T-helper 17 cell (primary cell): Measurements from ENCODE around the gene C1QL4. TPM values are rescaled to one million over a fixed set of nuclear protein-coding genes. Genes with fewer than 3 reads are reported as not detected.

Experiments used
- ATAC-seq: fragments of 150-1000 bp; cut with Tn5 transposase; 2 replicates; pipeline ENCODE4 v1.10.0; 2021; ENCODE audit warnings: mild to moderate bottlenecking, moderate library complexity
- DNase-seq, 3 donors: peaks; one replicate each; pipeline versions ENCODE4 v3.0.0 to v3.0.0-alpha.2; 2020 to 2021
- H3K9me3 ChIP-seq: one replicate; pipeline ENCODE4 v1.7.0; 2013; ENCODE audit warnings: low read length, mild to moderate bottlenecking; ENCODE audit not compliant: control insufficient read depth, poor library complexity, severe bottlenecking
- H3K27ac Mint-ChIP-seq: one replicate; pipeline ENCODE4 v1.8.0; 2022; ENCODE audit warnings: mild to moderate bottlenecking, moderate library complexity, mixed read lengths
- H3K27me3 Mint-ChIP-seq: one replicate; pipeline ENCODE4 v1.8.0; 2022; ENCODE audit warnings: mixed read lengths
- H3K36me3 Mint-ChIP-seq: one replicate; pipeline ENCODE4 v1.8.0; 2022; ENCODE audit warnings: low read depth, mixed read lengths
- H3K4me1 Mint-ChIP-seq: one replicate; pipeline ENCODE4 v1.8.0; 2022; ENCODE audit warnings: mild to moderate bottlenecking, mixed read lengths
- H3K4me3 Mint-ChIP-seq: one replicate; pipeline ENCODE4 v1.8.0; 2022; ENCODE audit warnings: mild to moderate bottlenecking, moderate library complexity, mixed read lengths
- total RNA-seq, 4 donors: library from RNA in 2 of 4; stranded (reverse) in 2 of 4; gene quantifications; one replicate each; pipeline ENCODE4 v1.2.3 and lab custom pipeline; 2022 to 2026

C1QL4 gene
- total RNA-seq, 2 donors from 2014 or later: not detected

DNA sequence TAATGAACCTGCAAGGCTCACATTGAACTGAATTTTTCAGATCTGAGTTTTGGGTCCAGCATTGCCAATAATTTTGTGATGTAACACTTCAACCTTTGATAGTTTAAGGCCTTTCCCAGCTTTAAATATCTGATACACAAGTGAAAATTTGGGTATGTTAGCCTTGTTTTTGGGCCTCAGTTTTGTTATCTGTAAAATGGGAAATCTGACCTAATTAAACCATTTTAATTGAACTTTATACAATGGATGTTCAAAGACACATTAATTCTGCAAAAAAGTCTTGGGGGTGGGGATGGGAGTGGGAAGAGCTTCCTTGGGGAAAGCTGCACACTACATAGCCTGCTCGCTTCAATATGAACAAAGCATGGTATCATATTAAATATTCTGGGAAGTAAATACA, 25.1 kb upstream of the C1QL4 start:
- Mint-ChIP-seq H3K4me3 (no peak overlapping the region), H3K27me3 (peaks cover 27% of the 10 kb centered on the region), H3K36me3 (peaks cover 2% of the 10 kb centered on the region), H3K4me1 (peaks cover 4% of the 10 kb centered on the region), H3K27ac (no peak overlapping the region)
- DNase-seq (no peak), ATAC-seq (no peak)
- no peaks in the 10 kb centered on the region for H3K9me3 ChIP-seq

DNA sequence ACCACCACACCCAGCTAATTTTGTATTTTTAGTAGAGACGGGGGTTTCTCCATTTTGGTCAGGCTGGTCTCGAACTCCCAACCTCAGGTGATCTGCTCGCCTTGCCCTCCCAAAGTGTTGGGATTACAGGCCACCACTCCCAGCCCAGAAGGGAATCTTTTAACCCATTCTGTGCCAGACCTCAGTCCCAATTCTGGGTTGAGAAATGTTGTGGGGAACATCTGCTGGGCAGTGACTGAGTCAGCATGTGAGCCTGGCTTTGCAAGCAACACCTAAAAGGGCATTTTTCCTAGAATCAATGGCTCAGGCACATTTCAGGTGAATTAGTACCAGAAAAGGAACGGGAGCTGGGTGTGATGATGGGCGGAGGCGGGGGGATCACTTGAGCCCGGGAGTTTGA, 22.7 kb upstream of the C1QL4 start:
- Mint-ChIP-seq H3K4me3 (no peak overlapping the region), H3K27ac (no peak overlapping the region), H3K36me3 (peaks cover 2% of the 10 kb centered on the region), H3K4me1 (peaks cover 4% of the 10 kb centered on the region), H3K27me3 (peaks cover 35% of the 10 kb centered on the region)
- H3K9me3 ChIP-seq: no peaks in the 10 kb centered on the region
- no peak for DNase-seq
- no peak for ATAC-seq

DNA sequence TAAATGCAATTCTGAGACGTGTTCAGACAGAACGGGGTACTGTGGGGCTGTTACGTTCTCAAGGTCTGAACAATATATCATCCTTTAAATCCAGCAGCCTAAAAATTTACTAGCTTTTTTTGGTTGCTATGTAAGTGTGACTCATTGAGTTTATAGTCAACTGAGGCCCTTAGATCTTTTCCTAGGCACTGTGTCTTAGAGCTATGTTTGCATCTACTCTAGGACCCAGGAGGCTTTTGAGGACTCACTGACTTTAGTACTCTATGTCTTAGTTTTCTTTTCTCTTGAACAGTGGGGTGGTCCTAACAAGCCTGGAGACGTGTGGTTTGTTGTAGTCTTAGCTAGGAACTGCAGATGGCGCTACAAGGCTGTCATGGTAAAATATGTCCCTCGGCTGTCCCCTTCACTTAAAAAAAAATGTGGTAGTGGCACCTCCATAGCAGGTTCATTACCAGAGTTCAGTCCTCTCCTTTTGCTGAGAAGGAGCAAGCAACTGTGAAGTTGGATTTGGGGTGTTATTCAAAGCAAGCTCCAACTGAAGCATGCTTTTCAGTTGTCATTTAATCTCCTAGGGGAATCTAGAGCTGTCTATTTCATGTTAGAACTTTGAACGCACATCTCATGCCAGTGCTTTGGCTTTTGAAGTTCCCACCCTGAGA, 21.6 kb upstream of the C1QL4 start:
- Mint-ChIP-seq H3K4me3 (no peak overlapping the region), H3K4me1 (peaks cover 4% of the 10 kb centered on the region), H3K27ac (no peak overlapping the region), H3K36me3 (peaks cover 2% of the 10 kb centered on the region), H3K27me3 (peaks cover 40% of the 10 kb centered on the region)
- DNase-seq: no peak
- ATAC-seq: peak; percentile 94
- no peaks in the 10 kb centered on the region for H3K9me3 ChIP-seq

DNA sequence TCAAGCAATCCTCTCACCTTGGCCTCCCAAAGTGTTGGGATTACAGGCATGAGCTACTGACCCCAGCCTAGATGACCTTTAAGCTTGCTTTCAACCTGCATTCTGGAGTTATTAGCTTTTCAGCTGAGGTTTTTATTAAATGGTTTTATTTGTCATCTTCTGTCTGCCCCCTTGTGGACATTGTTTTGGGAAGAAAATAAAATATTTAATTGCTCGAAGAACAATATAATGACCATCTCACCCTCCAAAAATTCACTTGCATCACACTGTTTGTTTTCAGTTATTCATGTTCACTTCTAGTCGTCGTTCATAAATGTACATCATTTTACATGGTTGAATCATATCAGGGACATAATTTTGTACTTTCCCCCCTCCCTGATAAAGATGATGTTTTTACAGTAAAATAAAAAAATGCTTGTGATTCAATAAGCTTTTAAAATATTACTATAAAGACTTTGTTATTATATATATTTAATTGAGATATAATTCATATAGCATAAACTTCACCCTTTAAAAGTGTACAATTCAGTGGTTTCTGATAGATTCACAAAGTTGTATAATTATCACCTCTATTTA, 20.2 kb upstream of the C1QL4 start:
- DNase-seq (no peak), ATAC-seq (no peak)
- no peak overlapping the region for H3K4me3 Mint-ChIP-seq
- H3K36me3 Mint-ChIP-seq: peaks cover 2% of the 10 kb centered on the region
- no peaks in the 10 kb centered on the region for H3K9me3 ChIP-seq
- no peak overlapping the region for H3K27ac Mint-ChIP-seq
- H3K27me3 Mint-ChIP-seq: peaks cover 51% of the 10 kb centered on the region
- H3K4me1 Mint-ChIP-seq: peaks cover 4% of the 10 kb centered on the region

DNA sequence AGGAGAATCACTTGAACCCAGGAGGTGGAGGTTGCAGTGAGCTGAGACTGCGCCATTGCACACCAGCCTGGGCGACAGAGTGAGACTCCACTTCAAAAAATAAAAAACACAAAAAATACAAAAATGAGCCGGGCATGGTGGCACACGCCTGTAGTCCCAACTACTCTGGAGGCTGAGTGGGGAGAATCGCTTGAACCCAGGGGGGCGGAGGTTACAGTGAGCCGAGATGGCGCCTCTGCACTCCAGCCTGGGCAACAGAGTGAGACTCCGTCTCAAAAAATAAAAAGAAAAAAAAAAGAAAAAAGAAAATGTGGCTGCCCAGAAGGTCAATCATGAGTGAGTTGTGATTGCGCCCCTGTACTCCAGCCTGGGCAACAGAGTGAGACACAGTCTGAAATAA, 18.9 kb upstream of the C1QL4 start:
- no peaks in the 10 kb centered on the region for H3K9me3 ChIP-seq
- H3K27me3 Mint-ChIP-seq: peaks cover 54% of the 10 kb centered on the region

DNA sequence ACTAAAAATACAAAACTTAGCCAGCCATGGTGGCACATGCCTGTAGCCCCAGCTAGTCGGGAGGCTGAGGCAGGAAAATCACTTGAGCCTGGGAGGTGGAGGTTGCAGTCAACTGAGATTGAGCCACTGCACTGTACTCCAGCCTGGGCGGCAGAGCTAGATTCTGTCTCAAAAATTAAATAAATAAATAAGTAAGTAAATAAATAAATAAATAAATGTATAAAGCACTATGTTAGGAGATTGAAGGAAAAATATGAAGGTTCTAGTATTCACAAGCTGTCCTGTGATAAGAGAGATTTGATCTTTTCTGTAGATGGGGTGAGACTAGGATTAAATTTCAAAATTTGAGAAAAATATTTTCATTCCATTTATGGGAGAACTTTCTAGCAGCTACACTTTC, 15.4 kb upstream of the C1QL4 start:
- Mint-ChIP-seq H3K27ac (no peak overlapping the region), H3K4me3 (no peak overlapping the region), H3K4me1 (peaks cover under 1% of the 10 kb centered on the region), H3K36me3 (no peaks in the 10 kb centered on the region), H3K27me3 (peaks cover 63% of the 10 kb centered on the region)
- DNase-seq (no peak), ATAC-seq (no peak)
- no peaks in the 10 kb centered on the region for H3K9me3 ChIP-seq

More for the DNA sequence above, 18.9 kb upstream of the C1QL4 start:
- H3K4me3 Mint-ChIP-seq: no peak overlapping the region
- DNase-seq (no peak), ATAC-seq (no peak)
- H3K27ac Mint-ChIP-seq: no peak overlapping the region
- peaks cover 4% of the 10 kb centered on the region for H3K4me1 Mint-ChIP-seq
- no peaks in the 10 kb centered on the region for H3K36me3 Mint-ChIP-seq

DNA sequence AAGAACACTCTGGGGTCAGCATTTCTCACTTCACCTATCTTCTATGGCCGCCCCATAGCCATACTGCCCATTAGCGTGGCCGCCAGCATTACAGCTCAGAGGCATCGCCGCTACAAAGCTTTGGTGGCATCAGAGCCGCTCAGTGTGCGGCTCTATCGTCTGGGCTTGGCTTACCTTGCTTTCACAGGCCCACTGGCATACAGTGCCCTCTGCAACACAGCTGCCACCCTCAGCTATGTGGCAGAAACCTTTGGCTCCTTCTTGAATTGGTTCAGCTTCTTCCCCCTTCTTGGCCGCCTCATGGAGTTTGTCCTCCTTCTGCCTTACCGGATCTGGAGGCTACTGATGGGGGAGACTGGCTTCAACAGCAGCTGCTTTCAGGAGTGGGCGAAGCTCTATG, 12.3 kb upstream of the C1QL4 start:
- no peak for DNase-seq
- Mint-ChIP-seq H3K4me1 (peaks cover 18% of the 10 kb centered on the region), H3K4me3 (peak overlapping the region; percentile 57), H3K27me3 (peaks cover 65% of the 10 kb centered on the region), H3K36me3 (peaks cover 2% of the 10 kb centered on the region), H3K27ac (no peak overlapping the region)
- ATAC-seq: no peak
- no peaks in the 10 kb centered on the region for H3K9me3 ChIP-seq

DNA sequence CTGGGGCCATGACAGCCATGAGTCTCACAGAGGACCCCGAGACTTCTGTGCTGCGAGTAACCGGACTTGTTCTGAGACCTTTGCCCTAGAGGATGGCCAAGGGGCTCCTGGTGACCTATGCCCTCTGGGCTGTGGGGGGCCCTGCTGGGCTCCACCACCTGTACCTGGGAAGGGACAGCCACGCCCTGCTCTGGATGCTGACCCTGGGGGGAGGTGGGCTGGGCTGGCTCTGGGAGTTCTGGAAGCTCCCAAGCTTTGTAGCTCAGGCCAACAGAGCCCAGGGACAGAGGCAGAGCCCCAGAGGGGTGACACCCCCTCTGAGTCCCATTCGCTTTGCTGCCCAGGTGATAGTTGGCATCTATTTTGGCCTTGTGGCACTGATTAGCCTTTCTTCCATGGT, 11.8 kb upstream of the C1QL4 start:
- Mint-ChIP-seq H3K4me3 (peak overlapping the region; percentile 57), H3K27ac (no peak overlapping the region), H3K36me3 (peaks cover 2% of the 10 kb centered on the region), H3K27me3 (peaks cover 68% of the 10 kb centered on the region), H3K4me1 (peaks cover 21% of the 10 kb centered on the region)
- no peak for DNase-seq
- H3K9me3 ChIP-seq: no peaks in the 10 kb centered on the region
- ATAC-seq: no peak

DNA sequence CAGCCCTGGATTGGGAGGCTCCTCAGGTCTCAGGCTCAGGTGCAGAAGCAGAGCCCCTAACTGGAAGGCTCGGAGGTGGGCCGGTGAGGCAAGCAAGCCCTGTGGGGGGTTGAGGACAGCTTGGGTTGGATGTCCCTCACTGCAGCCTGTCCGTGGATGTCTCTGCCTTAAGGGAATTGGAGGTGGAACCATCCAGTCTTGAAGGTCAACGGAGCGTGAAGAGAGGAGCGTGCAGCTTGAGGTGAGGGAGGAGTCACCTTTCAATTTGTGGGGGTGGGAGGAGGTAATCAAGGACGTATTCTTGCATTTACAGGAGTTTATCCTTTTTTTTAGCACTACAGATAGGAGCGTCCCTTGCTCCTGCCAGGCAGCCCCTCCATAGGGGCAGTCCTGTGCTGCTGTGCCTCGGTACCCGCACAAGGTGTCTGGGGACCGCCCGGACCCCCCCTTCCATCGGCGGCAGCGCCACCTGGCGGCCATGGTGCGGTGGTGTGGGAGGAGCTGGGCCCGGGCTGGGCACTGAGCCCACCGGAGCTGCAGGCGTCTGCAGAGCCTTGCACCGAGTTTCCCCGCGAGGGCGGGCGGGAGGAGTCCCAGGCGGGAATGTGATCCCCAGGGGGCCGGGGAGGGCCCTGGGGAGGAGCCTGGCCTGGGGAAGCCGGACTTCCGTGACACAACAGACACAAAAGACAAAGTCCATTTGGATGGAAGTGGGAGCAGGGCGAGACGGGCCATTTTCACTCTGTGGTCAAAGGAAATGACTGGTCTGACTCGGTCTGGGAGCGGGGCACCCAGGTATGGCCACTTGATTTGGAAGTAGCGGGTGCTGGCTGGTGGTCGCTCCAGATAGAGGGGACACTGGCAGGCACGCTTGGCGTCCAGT, 10.6 kb upstream of the C1QL4 start:
- H3K4me1 Mint-ChIP-seq: peaks cover 28% of the 10 kb centered on the region
- H3K4me3 Mint-ChIP-seq: peak overlapping the region; percentile 90
- ATAC-seq (peak; percentile 86), DNase-seq (peak; percentile 74 to 80 (median 79))
- no peaks in the 10 kb centered on the region for H3K9me3 ChIP-seq
- peak overlapping the region; percentile 60 for H3K27ac Mint-ChIP-seq
- peaks cover 69% of the 10 kb centered on the region for H3K27me3 Mint-ChIP-seq
- H3K36me3 Mint-ChIP-seq: peaks cover 2% of the 10 kb centered on the region

DNA sequence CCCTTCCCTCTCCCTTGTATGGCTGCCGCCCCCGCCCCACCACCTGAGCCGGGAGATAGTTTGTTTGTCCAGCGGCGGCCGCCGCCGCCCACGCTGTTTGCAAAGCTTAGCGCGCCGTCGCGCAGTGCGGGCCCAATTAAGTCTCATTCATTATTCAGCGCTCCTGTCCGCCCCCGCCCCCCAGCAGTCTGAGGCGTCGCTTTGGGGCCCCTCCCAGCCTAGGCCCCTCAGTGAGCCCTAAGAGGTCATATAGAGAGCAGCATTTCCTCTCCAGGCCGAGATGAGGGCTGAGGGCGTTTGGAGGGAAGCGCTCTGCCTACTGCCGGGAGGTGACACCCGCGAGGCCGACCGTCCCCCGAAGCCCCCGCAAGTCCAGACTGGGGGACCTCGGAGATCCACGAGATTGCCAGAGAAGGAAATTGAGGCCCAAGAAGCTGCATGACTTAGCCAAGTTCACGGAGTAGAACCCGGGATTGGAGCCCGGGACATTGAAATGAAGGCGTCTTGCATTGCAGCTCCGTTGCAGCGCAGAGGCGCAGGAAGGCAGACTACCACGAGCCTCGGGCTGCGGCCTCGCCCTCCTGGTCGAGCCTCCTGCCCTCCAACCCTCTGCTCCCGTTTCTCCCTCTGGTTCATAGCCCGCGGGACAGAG, 9.8 kb upstream of the C1QL4 start, which contains the start of gene DNAJC22:
Gene DNAJC22 (plus strand): TSS at position 230 of the 652 bp plus-strand sequence. CDS start 1,985 bp downstream, outside the sequence.
- peak; percentile 25 for ATAC-seq
- Mint-ChIP-seq H3K27ac (peak within 1 kb of the TSS; percentile 60), H3K4me3 (peak within 1 kb of the TSS; percentile 90)

DNA sequence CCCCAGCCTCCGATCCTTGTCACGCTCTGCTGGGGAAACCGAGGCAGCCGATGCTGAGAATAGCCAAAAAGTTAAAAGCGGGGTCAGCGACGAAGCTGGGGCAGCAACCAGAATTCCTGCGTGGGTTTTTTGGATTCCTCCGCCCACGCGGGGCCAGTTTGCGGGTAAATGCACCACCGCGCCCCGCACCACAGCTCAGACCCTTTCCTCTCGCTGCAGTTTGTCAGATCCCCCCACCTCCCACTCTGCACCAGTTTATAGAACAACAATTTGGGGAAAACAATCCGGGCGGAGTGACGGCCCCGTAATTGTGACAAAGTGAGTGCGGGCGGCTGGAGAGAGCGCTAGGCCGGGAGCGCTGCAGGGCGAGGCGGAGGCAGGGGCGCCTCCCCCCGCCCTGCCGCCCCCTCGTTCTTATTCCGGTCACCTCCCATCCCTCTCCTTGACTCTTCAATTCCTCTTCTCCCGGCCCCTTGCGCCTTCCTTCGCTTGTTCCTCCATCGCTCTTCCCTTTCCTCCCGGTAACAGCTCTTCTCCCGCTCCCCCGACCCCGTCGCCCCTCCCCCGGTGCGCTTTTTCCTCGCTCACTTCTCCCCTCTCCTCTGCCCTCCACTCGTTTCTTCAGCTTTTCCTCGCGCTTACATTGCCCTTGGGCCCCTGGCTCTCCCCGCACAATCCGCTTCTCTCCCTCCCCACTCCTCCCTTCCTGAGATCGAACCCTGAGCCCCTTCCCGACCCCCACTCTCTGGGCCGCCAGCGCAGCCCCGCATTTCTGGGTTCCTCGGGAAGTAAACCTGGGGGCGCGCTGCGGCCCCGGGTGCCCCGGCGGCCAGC, 9.1 kb upstream of the C1QL4 start:
- ATAC-seq: no peak
- Mint-ChIP-seq H3K4me3 (peak overlapping the region; percentile 90), H3K4me1 (peaks cover 30% of the 10 kb centered on the region), H3K27ac (no peak overlapping the region), H3K36me3 (peaks cover 2% of the 10 kb centered on the region), H3K27me3 (peaks cover 57% of the 10 kb centered on the region)
- H3K9me3 ChIP-seq: no peaks in the 10 kb centered on the region
- DNase-seq: no peak

More for the DNA sequence above, 9.8 kb upstream of the C1QL4 start, which contains the start of gene DNAJC22:
- Mint-ChIP-seq H3K36me3 (peaks cover 2% of the 10 kb centered on the region), H3K4me1 (peaks cover 30% of the 10 kb centered on the region), H3K27me3 (peaks cover 64% of the 10 kb centered on the region)
- no peak for DNase-seq
- H3K9me3 ChIP-seq: no peaks in the 10 kb centered on the region

DNA sequence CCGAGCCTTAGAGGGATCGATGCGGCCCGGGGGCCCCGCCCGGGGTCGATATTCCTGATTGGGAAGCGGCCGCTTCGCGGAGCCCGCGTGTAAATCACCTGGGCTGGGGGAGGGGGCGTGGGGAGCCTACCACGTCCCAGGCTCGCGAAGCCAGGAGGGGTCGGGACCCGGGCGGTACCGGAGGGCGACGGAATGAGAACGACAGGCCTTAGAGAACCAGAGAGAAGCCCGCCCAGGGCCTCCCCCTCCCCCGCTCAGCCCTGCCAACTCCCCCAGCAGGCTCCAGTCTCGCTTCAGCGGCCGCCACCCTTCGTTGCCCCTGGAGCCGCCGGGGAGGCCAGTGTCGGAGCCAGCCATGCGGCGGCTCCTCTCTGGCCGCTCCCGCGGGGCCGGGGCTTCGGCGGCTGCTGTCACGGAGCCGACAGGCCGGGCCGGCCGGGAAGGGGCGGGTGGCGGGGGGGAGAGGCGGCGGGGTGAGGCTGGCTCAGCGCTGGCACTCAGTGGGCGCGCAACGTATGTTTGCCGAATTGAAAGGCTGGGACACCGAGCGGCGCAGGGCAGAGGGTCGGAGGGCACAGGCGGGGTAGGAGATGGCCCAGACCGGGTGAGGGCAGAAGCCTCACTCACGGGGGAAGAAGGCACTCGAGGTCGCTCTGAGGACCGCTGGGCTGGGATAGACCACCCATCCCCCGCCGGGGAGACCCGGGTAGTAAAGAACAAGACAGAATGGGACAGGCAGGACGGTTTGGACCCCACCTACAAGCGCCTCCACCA, 8.2 kb upstream of the C1QL4 start:
- Mint-ChIP-seq H3K36me3 (peaks cover 2% of the 10 kb centered on the region), H3K4me1 (peaks cover 30% of the 10 kb centered on the region), H3K27ac (no peak overlapping the region), H3K4me3 (peak overlapping the region; percentile 90), H3K27me3 (peaks cover 58% of the 10 kb centered on the region)
- H3K9me3 ChIP-seq: no peaks in the 10 kb centered on the region
- no peak for ATAC-seq
- DNase-seq: no peak
